HG02938 (cell line): ENCODE results near the gene ALDH1A1.
"Not testable (repeated sequence)": the region's sequence is repeated elsewhere in the genome, so short reads cannot be mapped to it uniquely, and the experiment has no call there.

Source experiments
- ATAC-seq: cut with Tn5 transposase; IDR thresholded peaks from one replicate; pipeline ENCODE4 v1.9.1; 2021; ENCODE audit warnings: mild to moderate bottlenecking, moderate library complexity; ENCODE audit not compliant: unreplicated experiment

Gene ALDH1A1

DNA sequence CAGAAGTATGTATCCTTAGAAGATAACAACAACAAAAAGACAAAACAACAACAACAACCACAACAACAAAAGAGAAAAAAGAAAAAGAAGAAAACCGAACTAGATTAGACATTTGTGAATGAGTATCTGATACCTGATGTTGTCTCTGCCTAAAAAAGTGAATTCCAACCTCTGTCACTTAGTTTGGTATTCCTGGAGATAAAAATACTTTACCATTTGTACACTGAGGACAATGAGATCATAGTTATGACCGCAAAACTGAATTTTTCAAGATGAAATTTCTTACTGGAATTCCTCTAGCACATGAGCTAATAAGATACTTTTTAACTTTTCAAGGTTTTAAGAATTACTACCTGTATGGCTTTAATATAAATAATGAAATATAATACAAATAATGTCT is 54.5 kb downstream of the ALDH1A1 start:
- ATAC-seq = no peak

DNA sequence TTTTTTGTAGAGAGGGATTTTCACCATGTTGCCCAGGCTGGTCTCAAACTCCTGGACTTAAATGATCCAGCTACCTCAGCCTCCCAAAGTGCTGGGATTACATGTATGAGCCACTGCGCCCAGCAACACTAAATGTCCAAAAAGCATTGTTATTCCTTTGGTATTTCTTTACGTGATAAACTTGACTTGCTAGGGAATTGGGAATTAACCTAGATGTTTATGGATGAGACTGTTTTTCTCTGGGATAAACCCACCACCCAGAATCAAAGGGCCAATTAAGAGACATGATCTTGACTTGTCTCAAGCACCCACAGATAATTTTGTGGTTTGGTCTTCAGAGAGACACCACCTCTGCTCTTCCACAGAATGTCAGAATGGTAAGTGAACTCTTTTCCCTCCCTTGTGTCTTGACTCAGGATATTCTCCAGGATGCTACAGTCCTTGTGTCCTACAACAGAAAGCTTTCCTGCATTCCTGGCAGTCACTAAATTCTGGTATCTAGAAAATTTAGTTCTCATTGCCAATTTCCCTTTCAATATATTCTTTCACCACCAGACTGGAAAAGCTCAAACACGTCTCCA is 55.7 kb downstream of the ALDH1A1 start:
- no peak for ATAC-seq

DNA sequence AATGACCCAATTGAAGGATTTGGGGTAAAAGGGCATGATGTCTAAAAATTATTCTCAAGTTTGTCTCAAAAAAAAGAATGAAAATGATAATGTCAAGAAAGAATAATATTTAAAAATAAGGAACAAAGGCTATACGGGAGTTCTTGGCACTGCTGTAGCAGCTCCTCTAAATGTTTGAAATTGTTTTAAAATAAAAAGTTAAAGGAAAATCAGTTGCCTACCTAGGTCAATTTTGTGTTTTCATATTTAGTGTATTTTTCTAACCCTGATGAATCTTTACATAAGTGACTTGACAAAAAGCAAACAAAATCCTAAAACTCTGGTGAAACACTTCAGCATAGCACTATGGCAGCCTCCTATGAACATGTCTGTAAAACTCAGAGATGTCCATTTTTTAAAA is 56.4 kb downstream of the ALDH1A1 start:
- no peak for ATAC-seq

DNA sequence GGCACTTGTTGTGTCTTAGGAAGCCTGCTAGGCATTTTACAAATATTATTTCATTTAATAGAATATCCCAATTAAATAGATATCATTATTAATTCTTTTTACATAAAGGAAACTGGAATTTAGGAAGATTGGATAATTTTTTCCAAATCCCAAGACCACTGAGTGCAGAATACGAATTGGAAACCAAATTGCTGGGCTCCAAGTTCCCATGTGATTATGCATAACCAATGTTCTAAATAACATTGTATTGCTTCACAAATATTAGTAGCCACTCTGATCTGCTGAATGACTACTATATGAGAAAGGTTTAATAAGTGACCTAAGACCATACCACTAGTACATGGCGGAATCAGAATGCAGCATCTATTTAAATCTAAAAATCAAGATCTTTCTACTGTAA is 57.7 kb downstream of the ALDH1A1 start:
- no peak for ATAC-seq

DNA sequence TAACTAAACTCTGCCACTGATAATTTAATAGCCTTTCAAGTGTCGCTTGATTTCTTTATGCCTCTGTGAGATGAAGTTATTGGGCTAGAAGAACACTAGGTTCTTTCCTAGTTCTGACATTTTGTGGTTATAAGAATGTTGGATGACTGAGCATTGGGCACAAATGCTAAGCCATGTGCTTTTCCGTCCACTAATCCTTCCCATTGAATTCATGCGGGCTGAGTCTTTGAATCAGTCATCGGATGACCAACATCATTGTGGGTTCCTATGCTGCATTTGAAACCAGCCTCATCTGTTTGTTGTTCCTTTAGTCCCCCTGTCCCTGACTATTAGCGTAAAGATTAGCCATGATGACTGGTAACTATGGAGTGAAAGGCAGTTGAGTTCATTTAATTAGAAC is 58.5 kb downstream of the ALDH1A1 start:
- no peak for ATAC-seq

DNA sequence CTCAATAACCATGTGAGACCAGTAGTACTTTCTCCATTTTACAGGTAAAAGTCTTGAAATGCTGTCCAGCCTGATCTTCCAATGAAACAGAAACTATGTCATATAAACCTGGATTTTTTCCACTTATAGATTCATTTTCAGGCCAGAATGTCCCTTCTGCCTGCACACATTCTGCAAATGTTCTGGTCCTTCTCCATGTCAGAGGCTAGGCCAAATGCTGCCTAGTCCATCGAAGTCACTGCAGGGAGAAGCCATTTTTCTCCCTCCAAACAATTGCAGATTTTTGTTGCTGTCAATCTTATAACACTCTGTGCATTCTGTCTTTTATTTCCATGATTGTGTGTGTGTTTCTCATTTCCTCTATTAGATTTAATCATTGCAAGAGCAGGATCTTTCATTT is 59.4 kb downstream of the ALDH1A1 start:
- ATAC-seq = no peak

DNA sequence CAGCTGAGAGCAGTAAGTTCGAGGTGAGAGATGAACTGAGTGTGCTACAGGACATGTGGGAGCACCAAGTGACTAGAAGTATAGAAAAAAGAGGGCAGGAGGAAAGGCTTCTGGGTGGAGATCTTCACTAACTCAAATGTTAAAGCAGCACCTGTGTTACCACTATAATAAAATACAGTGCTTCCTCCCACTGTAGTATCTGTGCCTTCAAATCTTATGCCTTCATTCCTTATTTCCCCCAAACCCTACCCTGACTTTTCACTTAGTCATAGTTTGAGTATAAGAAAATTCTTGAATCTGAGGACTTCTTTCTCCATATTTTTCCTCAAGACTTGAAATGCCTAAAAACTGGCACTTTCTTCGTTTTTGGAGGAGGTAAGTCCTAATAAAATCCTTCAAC is 61.8 kb downstream of the ALDH1A1 start:
- no peak for ATAC-seq

DNA sequence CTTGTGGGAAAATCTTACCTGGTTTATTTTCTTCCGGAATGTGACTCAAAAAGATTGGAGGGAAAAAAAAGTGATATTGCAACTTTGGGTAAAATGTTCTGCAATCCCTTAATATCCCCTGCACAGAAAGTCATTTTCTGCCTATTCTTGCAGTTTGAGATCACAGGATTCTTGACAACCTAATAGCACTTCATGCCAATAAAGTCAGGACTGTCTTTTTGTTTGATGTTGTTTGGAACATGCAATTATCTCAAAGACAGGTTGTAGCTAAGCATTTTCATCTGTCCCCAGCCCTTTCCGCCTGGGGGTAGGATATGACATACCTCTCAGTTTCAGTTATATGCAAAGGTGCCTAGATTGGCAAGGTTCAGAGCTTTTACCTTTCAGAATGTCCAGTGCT is 63.9 kb downstream of the ALDH1A1 start:
- ATAC-seq = no peak

DNA sequence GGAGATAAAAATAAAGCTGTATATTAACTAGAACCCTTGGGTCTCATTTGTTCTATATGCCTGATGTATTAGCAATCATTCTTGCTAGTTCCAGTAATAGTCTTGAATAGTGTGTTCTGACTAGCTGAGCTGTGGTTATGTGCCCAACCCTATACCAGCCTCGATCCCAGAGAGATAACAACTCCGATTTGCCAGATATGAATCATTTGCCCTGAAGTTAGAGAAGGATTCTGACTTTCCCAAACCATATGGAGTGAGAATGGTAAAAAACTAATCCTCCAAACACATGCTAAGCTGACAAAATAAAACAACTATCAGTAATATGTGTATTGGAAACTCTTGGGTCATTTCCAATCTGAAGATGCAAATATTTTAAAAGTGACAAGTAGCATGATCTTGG is 64.8 kb downstream of the ALDH1A1 start:
- ATAC-seq = no peak

DNA sequence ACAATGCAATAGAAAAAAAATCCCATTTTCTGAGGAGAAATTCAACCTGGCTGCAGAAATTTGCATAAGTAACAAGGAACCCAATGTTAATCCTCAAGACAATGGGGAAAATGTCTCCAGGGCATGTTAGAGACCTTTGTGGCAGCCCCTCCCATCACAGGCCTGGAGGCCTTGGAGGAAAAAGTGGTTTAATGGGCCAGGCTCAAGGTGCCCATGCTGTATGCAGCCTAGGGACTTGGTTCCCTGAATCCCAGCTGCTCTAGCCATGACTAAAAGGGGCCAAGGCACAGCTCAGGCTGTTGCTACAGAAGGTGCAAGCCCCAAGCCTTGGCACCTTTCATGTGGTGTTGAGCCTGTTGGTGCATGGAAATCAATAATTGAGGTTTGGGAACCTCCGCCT is 66.5 kb downstream of the ALDH1A1 start:
- ATAC-seq = no peak

DNA sequence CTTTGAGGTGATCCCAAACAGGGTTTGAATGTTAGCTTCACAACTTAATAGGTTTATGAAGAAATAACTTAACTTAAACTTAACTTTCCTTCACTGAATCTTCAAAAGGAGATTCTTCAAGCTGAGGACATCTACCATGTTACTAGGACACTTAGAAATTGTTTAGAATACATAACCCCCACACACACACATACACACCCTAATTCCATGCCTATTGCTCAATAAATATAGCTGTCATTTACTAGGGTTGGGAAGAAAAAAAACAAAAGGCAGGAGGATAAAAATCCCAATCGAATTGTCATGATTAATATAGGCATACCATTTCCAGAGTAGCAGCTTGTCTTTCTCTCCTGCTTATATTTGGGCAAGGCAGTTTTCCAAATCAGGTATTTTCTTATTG is 68.3 kb downstream of the ALDH1A1 start:
- no peak for ATAC-seq

DNA sequence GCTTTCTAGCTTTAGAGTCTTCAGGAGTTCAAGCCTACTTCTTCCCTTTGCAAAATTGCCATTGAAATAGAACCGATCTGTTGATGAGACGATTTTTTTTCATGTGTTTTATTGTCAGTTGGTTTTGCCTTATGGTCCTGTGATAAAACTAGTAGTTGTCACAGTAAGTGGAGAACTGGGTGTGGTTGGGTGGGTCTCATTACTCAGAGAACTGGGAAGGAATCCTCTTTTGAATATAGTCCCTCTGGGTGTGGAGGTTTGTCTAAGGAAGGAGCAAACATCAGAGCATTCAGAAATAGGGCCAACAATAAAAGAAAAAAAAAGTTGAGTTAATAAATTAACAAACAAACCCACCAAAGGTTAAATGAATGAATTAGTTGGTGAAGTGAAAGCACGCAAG is 69.0 kb downstream of the ALDH1A1 start:
- no peak for ATAC-seq

DNA sequence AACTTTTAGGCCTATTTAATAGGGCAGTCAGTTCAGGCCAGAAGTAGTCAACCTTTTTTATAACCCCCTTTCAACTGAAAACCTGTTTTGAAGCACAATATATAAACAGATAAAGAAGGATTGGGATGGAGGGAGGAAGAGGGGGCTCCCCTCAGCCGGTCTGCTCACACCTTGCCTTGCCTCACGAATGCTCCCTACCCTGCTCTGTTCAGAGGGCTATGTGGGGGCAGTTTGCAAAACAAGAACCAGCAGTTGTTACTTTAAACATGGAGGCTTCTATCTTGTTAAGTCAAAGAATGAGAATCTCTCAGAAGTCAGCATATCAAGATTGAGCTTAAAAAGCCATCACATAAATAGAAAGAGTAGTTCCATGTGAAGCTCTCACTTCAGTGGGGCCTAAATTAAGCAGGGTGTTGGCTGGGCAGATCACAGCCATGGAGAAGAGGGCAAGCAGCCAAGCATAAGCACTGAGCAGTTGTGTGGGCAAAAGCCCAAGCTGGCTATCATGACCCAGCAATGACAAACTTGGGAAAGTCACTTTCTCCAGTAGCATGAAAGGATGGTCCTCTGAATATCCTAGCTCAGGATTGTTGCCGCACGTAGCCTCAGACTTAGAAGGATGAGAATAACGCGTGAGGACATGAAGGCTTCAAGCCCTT is 70.6 kb downstream of the ALDH1A1 start:
- ATAC-seq = no peak

DNA sequence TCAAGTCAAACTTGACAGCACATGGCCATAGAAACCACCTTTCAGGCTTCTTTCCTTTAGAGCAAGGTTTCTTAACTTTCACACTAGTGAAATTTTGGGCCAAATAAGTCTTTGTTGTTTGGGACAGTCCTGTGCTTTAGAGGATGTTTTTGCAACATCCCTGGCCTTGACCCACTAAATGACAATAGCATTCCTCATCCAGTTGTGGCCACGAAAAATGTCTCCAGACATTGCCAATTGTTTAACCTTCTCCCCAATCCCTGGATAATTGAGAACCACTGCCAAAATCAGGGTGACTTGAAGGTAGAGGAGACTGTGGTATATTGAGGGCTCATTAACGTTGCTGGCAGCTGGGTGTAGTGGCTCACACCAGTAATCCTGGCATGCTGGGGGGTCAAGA is 72.0 kb downstream of the ALDH1A1 start:
- no peak for ATAC-seq

DNA sequence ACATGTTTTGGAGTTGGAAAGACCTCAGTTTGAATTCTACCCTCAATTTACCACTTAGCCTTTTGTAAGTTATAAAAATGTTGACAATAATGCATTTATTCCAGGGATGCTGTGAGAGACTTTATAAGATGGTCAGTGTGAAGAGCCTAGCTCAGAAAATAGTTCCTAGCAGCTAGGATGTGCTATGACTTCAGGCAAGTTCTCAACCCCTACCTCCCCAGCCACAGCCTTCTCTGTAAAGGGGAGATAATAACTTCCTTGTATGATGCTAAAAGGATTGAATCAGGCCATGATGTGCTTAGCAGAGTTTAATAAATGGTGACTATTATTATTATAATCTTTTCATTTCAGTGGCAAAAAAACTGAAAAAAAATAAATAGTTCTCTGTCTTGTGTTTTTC is 77.6 kb downstream of the ALDH1A1 start:
- ATAC-seq = no peak

DNA sequence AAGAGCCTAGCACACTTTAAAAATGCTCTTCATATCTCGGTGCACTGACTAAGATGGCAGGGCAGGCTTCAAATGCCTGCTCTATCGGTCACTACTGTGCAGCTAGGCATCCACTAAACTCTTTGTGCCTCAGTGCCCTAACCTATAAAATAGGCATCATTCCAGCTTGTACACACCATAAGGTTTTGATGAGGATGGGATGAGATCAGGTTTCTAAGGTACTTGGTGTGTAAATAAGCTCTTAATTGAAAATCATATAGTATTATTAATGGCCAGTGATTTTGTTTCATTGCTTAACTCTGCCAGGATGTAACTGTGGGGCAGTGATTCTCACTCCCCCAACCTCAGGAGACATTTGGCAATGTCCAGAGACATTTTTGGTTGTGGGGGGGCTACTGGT is 78.5 kb downstream of the ALDH1A1 start:
- ATAC-seq = no peak

DNA sequence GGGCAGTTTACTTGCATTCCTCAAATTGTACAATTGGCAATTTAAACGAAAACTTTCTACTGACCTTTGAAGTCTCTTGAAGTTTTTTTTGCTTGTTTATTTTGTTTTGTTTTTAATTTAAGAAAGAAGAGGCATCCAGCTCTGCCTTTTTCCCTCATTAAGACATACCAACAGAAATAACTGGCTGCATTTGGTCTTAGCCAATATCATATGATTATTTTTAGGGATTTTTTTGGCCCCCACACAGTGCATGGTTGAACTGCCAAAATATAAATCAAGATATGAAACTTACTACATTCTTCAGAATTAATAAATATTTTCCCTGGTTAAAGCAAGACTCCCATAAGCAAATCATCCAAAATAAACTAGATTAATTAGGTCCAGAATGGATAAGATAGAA is 79.4 kb downstream of the ALDH1A1 start:
- no peak for ATAC-seq

DNA sequence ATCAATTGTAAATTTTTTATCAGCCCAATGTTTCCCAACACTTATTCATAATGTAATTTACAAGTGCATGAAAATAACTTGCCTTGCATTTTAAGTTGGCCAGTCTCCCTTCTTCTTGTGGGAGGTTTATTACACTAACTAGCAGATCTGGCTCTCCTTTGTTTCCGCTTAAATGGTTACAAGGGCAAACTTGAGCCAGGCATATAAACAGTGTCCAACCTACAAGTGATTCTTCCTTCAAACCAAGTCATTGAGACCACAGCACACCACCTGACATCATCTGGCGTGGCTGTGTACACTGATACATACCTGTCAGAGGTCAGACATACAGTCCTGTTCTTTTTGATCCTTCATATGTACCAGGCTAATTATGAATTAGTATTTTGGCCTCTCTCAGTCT is 80.1 kb downstream of the ALDH1A1 start:
- ATAC-seq = no peak

DNA sequence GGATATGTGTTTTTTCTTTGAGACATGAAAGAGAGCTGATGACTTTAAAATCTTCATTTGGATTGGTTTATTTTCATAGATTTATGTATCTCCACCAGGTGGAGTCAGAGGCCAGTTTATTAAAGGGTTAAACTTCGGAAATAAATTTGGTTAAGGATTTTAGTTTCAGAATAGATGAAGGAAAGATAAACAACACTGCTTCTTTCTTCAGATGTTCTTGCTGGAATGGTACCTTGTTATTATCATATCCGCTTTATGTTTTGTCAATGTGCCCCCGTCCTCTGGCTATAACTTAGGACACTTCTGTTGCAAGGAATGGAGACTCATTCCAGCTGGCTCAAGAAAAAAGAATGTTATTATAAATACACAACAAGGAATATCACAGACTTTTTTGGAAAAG is 81.2 kb downstream of the ALDH1A1 start:
- no peak for ATAC-seq

DNA sequence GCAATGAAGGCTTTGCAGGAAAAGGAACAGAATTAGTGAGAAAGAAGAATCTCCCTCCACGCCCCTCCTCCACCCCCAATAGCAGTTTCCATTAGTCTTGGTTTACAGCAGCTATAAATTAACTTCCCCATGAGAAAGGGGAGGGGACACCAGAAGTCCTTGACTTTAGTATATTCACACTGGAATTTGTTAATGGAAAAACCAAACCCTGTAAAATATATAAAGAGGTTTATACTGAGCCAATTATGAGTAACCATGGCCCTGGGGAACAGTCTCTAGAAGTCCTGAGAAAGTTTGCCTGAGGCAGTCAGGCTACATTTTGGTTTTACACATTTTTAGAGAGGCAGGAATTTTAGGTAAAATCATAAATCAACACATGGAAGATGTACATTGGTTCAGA is 88.5 kb downstream of the ALDH1A1 start:
- no peak for ATAC-seq

DNA sequence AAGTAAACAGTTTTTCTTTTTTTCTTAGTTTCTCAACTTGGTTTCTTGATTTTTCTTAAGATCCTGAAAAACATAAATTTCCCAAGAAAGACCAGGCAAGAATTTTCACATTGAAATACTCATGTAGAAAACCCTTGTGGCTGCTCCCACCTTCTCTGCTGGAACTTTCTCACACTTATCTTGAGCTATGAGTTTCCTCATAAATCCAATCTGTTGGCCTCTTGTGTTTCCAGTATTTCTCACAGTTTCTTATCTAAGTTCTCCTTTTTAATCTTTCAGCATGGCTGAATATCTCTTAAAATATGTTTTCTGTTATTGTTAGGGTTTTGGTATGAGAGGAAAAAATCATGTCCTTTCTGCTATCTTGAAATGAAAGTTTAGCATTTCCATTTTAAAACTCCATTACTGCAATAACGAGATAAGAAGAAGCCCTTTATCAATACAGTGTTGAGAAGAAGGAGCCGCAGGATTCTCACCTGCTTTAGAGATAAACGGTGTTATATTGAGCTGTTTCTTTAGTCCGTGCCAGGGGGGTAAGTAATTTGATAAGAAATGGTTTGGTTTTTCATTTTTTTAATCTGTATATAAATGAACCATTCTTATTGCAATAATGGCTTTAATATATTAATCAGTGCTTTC is 89.3 kb downstream of the ALDH1A1 start:
- no peak for ATAC-seq

DNA sequence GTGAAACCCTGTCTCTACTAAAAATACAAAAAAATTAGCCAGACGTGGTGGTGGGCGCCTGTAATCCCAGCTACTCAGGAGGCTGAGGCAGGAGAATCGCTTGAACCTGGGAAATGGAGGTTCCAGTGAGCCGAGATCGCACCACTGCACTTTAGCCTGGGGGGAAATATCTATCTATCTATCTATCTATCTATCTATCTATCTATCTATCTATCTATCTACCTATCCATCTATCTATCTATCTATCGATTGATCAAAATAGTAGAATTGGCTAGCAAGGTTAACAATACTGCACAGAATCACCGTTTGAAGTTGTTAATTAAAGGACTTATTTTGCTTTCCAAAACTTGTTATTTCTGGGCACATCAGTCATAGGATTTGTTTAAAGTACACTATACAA is 90.1 kb downstream of the ALDH1A1 start:
- ATAC-seq = not testable (repeated sequence)
